Tibial nerve (tissue), 4 donors: ENCODE data around the gene TMSB15B. TPM values are rescaled to one million over a fixed set of nuclear protein-coding genes. Genes with fewer than 3 reads are reported as not detected.
"Not testable (repeated sequence)": the region's sequence is repeated elsewhere in the genome, so short reads cannot be mapped to it uniquely, and the experiment has no call there.

Experiments used
- DNase-seq, 2 donors: peaks; one replicate each; pipeline ENCODE4 v3.0.0-alpha.2; 2019; ENCODE audit warnings: low spot score in 2 of 2
- H3K27ac ChIP-seq, 4 donors: fragments of 200-600 bp; sonication (generic) in 3 of 4; one replicate each; pipeline ENCODE4 v1.5.1; 2017 to 2019; ENCODE audit warnings: mild to moderate bottlenecking in 1 of 4
- H3K27me3 ChIP-seq, 2 donors: fragments of 200-600 bp; sonication (generic) in 1 of 2; one replicate each; pipeline versions ENCODE4 v1.5.1 to v1.6.0; 2017 to 2019
- H3K36me3 ChIP-seq, 3 donors: fragments of 200-600 bp; sonication (generic); one replicate each; pipeline ENCODE4 v1.5.1; 2018 to 2019
- H3K4me1 ChIP-seq, 4 donors: fragments of 200-600 bp; sonication (generic) in 3 of 4; one replicate each; pipeline ENCODE4 v1.5.1; 2017 to 2019
- H3K4me3 ChIP-seq, 4 donors: fragments of 200-600 bp; sonication (generic) in 3 of 4; one replicate each; pipeline ENCODE4 v1.5.1; 2017 to 2019; ENCODE audit warnings: mild to moderate bottlenecking in 1 of 4, moderate library complexity in 1 of 4
- H3K9me3 ChIP-seq, 4 donors: fragments of 200-600 bp; sonication (generic) in 3 of 4; one replicate each; pipeline ENCODE4 v1.5.1; 2017 to 2019
- CTCF ChIP-seq, 5 experiments: fragments of 200-600 bp in 3 of 5; fragments of 450-650 bp in 2 of 5; sonication (generic) in 3 of 5; IDR thresholded peaks; one replicate each; pipeline ENCODE4 v1.5.1; 2016 to 2019; ENCODE audit warnings: antibody characterized with exemption in 5 of 5, mild to moderate bottlenecking in 3 of 5, moderate library complexity in 2 of 5
- EP300 ChIP-seq, 2 donors: sonication (generic); formaldehyde crosslinking; IDR thresholded peaks; one replicate each; pipeline ENCODE4 v1.6.1; 2017; ENCODE audit warnings: antibody characterized with exemption in 2 of 2, mild to moderate bottlenecking in 1 of 2
- POLR2A ChIP-seq, 2 donors: fragments of 450-650 bp; IDR thresholded peaks; one replicate each; pipeline ENCODE4 v1.6.1; 2017; ENCODE audit warnings: antibody characterized with exemption in 2 of 2, mild to moderate bottlenecking in 2 of 2, moderate library complexity in 2 of 2
- whole genome bisulfite sequencing, 2 donors: methylation state at CpG; one replicate each; pipeline ENCODE4 v1.1.5; 2018; 5-methylcytosine and 5-hydroxymethylcytosine counted together
- total RNA-seq, 4 donors: library from RNA; depleted of rRNA; stranded (reverse); fragments of >200 nt; gene quantifications; one replicate each; pipeline ENCODE4 v1.1.0, GENCODE V29; 2016

TMSB15B gene
- total RNA-seq, 4 donors from 2014 or later, result 1.2 to 3.3 (median 2.2) TPM

GRCh38 chrX:103953353-103953752 lies 9.1 kb upstream of the TMSB15B start:
- no peak overlapping the region for H3K27ac ChIP-seq
- peaks cover 0 to 41% of the 10 kb centered on the region in 2 donors for H3K27me3 ChIP-seq
- H3K4me1 ChIP-seq, result no peaks in the 10 kb centered on the region
- no peak overlapping the region for H3K4me3 ChIP-seq
- H3K36me3 ChIP-seq, result no peaks in the 10 kb centered on the region
- 74 to 92% methylated on average over 2 to 4 of the region's 4 CpGs for WGBS, 2 donors
- no peaks in the 10 kb centered on the region for H3K9me3 ChIP-seq
- no peak for TF ChIP-seq CTCF (IDR thresholded peaks at IDR 0.05)
- TF ChIP-seq POLR2A (IDR thresholded peaks at IDR 0.05), result no peak
- no peak for DNase-seq

GRCh38 chrX:103954259-103954658 lies 8.2 kb upstream of the TMSB15B start:
- no peaks in the 10 kb centered on the region for H3K9me3 ChIP-seq
- no peak for DNase-seq
- H3K27ac ChIP-seq, result no peak overlapping the region
- 87 to 100% methylated on average over 2 to 6 of the region's 6 CpGs for WGBS, 2 donors
- TF ChIP-seq POLR2A (IDR thresholded peaks at IDR 0.05) (no peak), EP300 (IDR thresholded peaks at IDR 0.05) (no peak), CTCF (IDR thresholded peaks at IDR 0.05) (no peak)
- H3K27me3 ChIP-seq, result peaks cover 0 to 41% of the 10 kb centered on the region in 2 donors
- no peaks in the 10 kb centered on the region for H3K4me1 ChIP-seq
- no peaks in the 10 kb centered on the region for H3K36me3 ChIP-seq
- no peak overlapping the region for H3K4me3 ChIP-seq

GRCh38 chrX:103960599-103960998 lies 1.8 kb upstream of the TMSB15B start:
- not testable (repeated sequence) for DNase-seq, H3K27me3 ChIP-seq, H3K36me3 ChIP-seq, H3K27ac ChIP-seq, H3K4me3 ChIP-seq, H3K4me1 ChIP-seq, H3K9me3 ChIP-seq
- no CpG with 5 or more reads among the region's 6 CpGs for WGBS, 2 donors

- H3K4me1 ChIP-seq, DNase-seq, H3K9me3 ChIP-seq, H3K27ac ChIP-seq, H3K36me3 ChIP-seq, H3K27me3 ChIP-seq, H3K4me3 ChIP-seq: not testable (repeated sequence)
- WGBS, 2 donors, result no CpG with 5 or more reads among the region's 13 CpGs
Observed at GRCh38 chrX:103983508-103983907, 21.1 kb downstream of the TMSB15B start.

- Histone ChIP-seq H3K4me1 (no peaks in the 10 kb centered on the region), H3K9me3 (no peaks in the 10 kb centered on the region), H3K27ac (no peak overlapping the region), H3K27me3 (peaks cover 0 to 22% of the 10 kb centered on the region in 2 donors), H3K4me3 (no peak overlapping the region), H3K36me3 (no peaks in the 10 kb centered on the region)
- WGBS, 2 donors, result 43 to 54% methylated on average over 5 of the region's 5 CpGs
- no peak for DNase-seq
- TF ChIP-seq CTCF (IDR thresholded peaks at IDR 0.05), result no peak
- no peak for TF ChIP-seq EP300 (IDR thresholded peaks at IDR 0.05)
- no peak for TF ChIP-seq POLR2A (IDR thresholded peaks at IDR 0.05)
Observed at GRCh38 chrX:103999234-103999633, 36.8 kb downstream of the TMSB15B start.

GRCh38 chrX:104008831-104009230 lies 46.4 kb downstream of the TMSB15B start:
- no peaks in the 10 kb centered on the region for H3K36me3 ChIP-seq
- WGBS, 2 donors, result 71 to 73% methylated on average over 5 of the region's 5 CpGs
- H3K27ac ChIP-seq, result no peak overlapping the region
- H3K9me3 ChIP-seq, result peaks cover 0 to 7% (median 0%) of the 10 kb centered on the region in 4 donors
- DNase-seq, result no peak
- no peak overlapping the region for H3K4me3 ChIP-seq
- no peak for TF ChIP-seq CTCF (IDR thresholded peaks at IDR 0.05)
- no peak for TF ChIP-seq POLR2A (IDR thresholded peaks at IDR 0.05)
- no peak for TF ChIP-seq EP300 (IDR thresholded peaks at IDR 0.05)
- H3K4me1 ChIP-seq, result no peaks in the 10 kb centered on the region
- H3K27me3 ChIP-seq, result peaks cover 0 to 26% of the 10 kb centered on the region in 2 donors
